Thyroid gland (tissue), 4 donors: Measurements from ENCODE around the gene ST6GAL2. TPM values are rescaled to one million over a fixed set of nuclear protein-coding genes. Genes with fewer than 3 reads are reported as not detected.

Experiments
- DNase-seq, 2 donors: peaks; one replicate each; pipeline ENCODE4 v3.0.0-alpha.2; 2019
- H3K27ac ChIP-seq, 3 donors: fragments of 200-600 bp; sonication (generic); 1 replicate in 2 of 3; 2 replicates in 1 of 3; pipeline ENCODE4 v1.5.1; 2016 to 2019; ENCODE audit warnings: mild to moderate bottlenecking in 1 of 3, moderate library complexity in 1 of 3
- H3K27me3 ChIP-seq: fragments of 200-600 bp; sonication (generic); one replicate; pipeline ENCODE4 v1.5.1; 2019
- H3K36me3 ChIP-seq, 2 donors: fragments of 200-600 bp; sonication (generic); one replicate each; pipeline ENCODE4 v1.5.1; 2016 to 2019
- H3K4me1 ChIP-seq, 2 donors: fragments of 200-600 bp; sonication (generic); one replicate each; pipeline ENCODE4 v1.5.1; 2017 to 2019
- H3K4me3 ChIP-seq, 3 donors: fragments of 200-600 bp; sonication (generic); replicated peaks in 1 of 3; 1 replicate in 2 of 3; 2 replicates in 1 of 3; pipeline ENCODE4 v1.5.1; 2016; ENCODE audit warnings: mild to moderate bottlenecking in 1 of 3
- H3K9me3 ChIP-seq: fragments of 200-600 bp; sonication (generic); one replicate; pipeline ENCODE4 v1.5.1; 2017
- POLR2A ChIP-seq, 2 donors: fragments of 450-650 bp; IDR thresholded peaks; one replicate each; pipeline ENCODE4 v1.6.1; 2017; ENCODE audit warnings: antibody characterized with exemption in 2 of 2, mild to moderate bottlenecking in 2 of 2, moderate library complexity in 1 of 2
- WGBS, 2 donors: methylation state at CpG; one replicate each; pipeline ENCODE4 v1.1.5; 2017; 5-methylcytosine and 5-hydroxymethylcytosine counted together
- intact Hi-C: fragments of 100-400 bp; cut with DNase I; formaldehyde crosslinking; loops from one replicate; pipeline ENCODE4 v1.15.1; 2023
- total RNA-seq, 4 donors: library from RNA; depleted of rRNA; stranded (reverse); fragments of >200 nt; gene quantifications; one replicate each; pipeline ENCODE4 v1.2.3, GENCODE V29; 2016
- TF ChIP-seq, protein P1 (sequence below), 6 experiments: fragments of 200-600 bp in 3 of 6; fragments of 450-650 bp in 3 of 6; sonication (generic) in 3 of 6; IDR thresholded peaks; one replicate each; pipeline ENCODE4 v1.5.1; 2016 to 2019; ENCODE audit warnings: antibody characterized with exemption in 6 of 6, mild to moderate bottlenecking in 2 of 6, inconsistent platforms in 1 of 6, moderate library complexity in 1 of 6

The ST6GAL2 gene
- total RNA-seq, 4 donors from 2014 or later, result 17.6 to 94.5 (median 49.9) TPM

DNA sequence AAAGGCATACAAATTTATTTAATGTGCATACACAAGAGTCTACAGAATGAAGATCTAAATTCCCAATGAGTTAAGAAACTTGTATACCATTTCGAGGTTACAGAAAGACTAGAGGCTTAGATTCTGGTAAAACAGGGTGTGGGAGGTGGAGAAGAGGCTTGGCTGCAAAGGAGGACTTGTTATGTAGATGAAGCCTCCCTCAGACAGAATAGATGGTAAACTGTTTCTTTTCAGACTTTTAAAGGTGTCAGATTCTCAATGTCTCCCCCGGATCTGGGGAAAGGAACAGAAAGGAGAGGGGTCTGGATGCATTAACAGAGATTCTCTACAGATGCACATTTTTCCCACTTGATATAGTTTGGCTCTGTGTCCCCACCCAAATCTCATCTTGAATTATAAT, 126.0 kb downstream of the ST6GAL2 start:
- no peaks in the 10 kb centered on the region for H3K27me3 ChIP-seq
- H3K4me3 ChIP-seq, result no peak overlapping the region
- WGBS, 2 donors, result 79 to 81% methylated on average over 2 of the region's 2 CpGs
- intact Hi-C loops, result no loop called here
- H3K9me3 ChIP-seq, result no peaks in the 10 kb centered on the region
- H3K4me1 ChIP-seq, result peaks cover 0 to 6% of the 10 kb centered on the region in 2 donors
- TF ChIP-seq, protein P1, sequence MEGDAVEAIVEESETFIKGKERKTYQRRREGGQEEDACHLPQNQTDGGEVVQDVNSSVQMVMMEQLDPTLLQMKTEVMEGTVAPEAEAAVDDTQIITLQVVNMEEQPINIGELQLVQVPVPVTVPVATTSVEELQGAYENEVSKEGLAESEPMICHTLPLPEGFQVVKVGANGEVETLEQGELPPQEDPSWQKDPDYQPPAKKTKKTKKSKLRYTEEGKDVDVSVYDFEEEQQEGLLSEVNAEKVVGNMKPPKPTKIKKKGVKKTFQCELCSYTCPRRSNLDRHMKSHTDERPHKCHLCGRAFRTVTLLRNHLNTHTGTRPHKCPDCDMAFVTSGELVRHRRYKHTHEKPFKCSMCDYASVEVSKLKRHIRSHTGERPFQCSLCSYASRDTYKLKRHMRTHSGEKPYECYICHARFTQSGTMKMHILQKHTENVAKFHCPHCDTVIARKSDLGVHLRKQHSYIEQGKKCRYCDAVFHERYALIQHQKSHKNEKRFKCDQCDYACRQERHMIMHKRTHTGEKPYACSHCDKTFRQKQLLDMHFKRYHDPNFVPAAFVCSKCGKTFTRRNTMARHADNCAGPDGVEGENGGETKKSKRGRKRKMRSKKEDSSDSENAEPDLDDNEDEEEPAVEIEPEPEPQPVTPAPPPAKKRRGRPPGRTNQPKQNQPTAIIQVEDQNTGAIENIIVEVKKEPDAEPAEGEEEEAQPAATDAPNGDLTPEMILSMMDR (IDR thresholded peaks at IDR 0.05), result no peak
- no peak for TF ChIP-seq POLR2A (IDR thresholded peaks at IDR 0.05)
- H3K36me3 ChIP-seq, result no peaks in the 10 kb centered on the region
- H3K27ac ChIP-seq, result no peak overlapping the region
- DNase-seq, result no peak

DNA sequence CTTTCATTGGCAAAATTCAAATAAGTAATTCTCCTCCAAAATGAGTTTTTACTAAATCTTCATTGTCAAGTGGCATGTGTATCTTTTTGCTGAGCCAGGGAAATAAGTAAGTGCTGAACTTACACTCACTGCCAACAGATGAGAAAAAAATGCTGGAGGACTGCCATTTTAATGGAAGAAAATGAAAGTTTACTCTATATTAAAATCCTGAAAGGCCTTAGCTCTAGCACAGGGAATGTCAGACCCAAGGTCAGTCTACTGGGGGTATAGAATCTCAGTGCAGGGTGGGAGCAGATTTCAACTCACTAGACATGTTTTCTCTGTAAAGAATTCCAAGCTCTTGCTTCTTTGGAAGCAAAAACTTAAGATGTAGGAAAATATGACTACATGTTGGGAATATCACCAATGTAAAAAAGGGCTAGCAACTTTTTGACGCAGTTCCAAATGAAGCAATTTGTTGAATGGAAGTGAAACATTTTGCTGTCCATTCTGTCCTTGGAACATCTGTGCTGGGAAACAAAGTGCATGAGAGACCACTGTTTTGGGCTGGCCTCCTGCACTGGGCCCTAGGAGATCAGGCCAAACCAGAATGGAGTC, 127.0 kb downstream of the ST6GAL2 start:
- no peaks in the 10 kb centered on the region for H3K9me3 ChIP-seq
- H3K36me3 ChIP-seq, result no peaks in the 10 kb centered on the region
- WGBS, 2 donors, result 85 to 93% methylated on average over 1 of the region's 1 CpG
- no peaks in the 10 kb centered on the region for H3K27me3 ChIP-seq
- H3K27ac ChIP-seq, result no peak overlapping the region
- H3K4me3 ChIP-seq, result no peak overlapping the region
- TF ChIP-seq, protein P1 (IDR thresholded peaks at IDR 0.05), result no peak
- no peak for TF ChIP-seq POLR2A (IDR thresholded peaks at IDR 0.05)
- DNase-seq, result no peak
- peaks cover 0 to 6% of the 10 kb centered on the region in 2 donors for H3K4me1 ChIP-seq
- intact Hi-C loops, result no loop called here
